Measurements from ENCODE around the gene HIRIP3. TPM values are rescaled to one million over a fixed set of nuclear protein-coding genes. Genes with fewer than 3 reads are reported as not detected.

Gene HIRIP3
- total and polyA plus RNA-seq, 2 of the 8 experiments (the other 6 are each of a cell fraction or from before 2014, with no cell fraction given), result 11.9 to 18.5 TPM

DNA sequence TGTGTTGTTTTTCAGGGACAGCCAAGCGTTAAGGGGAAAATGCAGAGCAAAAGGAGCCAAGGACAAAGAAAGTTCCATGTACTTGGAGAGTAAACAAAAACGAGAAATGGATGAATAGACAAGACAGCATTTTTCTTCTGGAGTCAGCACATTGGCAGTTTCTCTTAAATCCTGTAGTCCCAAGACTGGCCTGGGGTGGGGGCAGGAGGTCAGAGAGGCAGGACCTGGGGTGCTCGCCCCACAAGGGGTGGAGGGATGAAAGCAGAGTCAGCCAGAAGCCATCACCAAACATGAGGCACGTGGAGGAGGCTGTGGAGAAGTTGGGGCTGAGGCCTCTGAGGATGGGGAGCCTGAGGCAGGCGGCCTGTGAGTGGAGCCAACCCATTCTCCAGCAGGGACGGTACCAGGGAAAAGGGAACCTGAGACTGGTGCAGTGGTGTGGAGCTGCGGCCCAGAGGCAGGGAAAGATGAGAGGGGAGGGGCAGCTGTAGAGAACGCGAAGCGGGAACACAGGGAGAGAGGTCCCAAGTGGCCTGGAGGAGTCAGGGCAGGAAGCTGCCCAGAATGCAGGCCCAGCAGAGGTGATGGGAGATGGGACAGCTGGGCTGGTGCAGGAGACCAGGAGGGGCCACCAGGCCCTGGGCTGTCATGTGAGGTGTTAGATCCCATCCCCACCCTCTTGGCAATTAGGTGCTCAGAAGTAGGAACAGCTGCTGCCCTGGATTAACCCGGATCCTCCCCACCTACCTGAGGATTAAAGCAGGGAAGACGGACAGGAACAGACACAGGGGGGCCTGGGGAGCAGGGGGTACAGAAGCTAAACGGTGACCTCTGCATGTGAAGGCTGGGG is 32.4 kb upstream of the HIRIP3 start:
- Histone ChIP-seq H2AFZ (ENCODE audit: low read length) (no peak overlapping the region), H2BK5ac (ENCODE audit: low read depth, low read length) (no peak overlapping the region), H3K9me3 (ENCODE audit: insufficient read depth in 2 of 2, low read depth in 1 of 2, low read length in 1 of 2) (no peaks in the 10 kb centered on the region), H3K79me1 (ENCODE audit: low read depth, low read length) (peaks cover 5% of the 10 kb centered on the region; the same call in 1 of the 2 replicates), H2BK15ac (ENCODE audit: low read length) (no peak overlapping the region), H3K27me3 (replicated peaks in 1 of 4; ENCODE audit: control insufficient read depth in 3 of 4, extremely low read depth in 1 of 4, insufficient read depth in 3 of 4, low read length in 3 of 4) (peaks cover 0 to 3% (median 1%) of the 10 kb centered on the region in 4 experiments; a peak in 2 of 7 replicates), H3K23ac (ENCODE audit: insufficient read length) (no peak overlapping the region), H3K9ac (replicated peaks in 1 of 4; ENCODE audit: extremely low read depth in 1 of 4, low read depth in 3 of 4, low read length in 3 of 4) (no peak overlapping the region), H3K14ac (ENCODE audit: insufficient read length) (no peak overlapping the region), H3K18ac (ENCODE audit: extremely low read depth, low read length) (no peak overlapping the region), H2BK120ac (replicated peaks; ENCODE audit: low read depth, low read length) (no peak overlapping the region), H3K4ac (replicated peaks; ENCODE audit: insufficient read length, low read depth, low read length) (no peak overlapping the region), H3K4me1 (replicated peaks in 1 of 4; ENCODE audit: control insufficient read depth in 3 of 4, insufficient read depth in 4 of 4, low read length in 3 of 4) (peaks cover 0 to 26% (median 19%) of the 10 kb centered on the region in 4 experiments; a peak in 6 of 7 replicates), H3K27ac (ENCODE audit: low read depth, low read length) (no peak overlapping the region), H2BK20ac (ENCODE audit: low read length) (no peak overlapping the region), H4K5ac (ENCODE audit: insufficient read length, low read depth, low read length) (no peak overlapping the region), H4K91ac (replicated peaks; ENCODE audit: insufficient read length, low read length) (no peak overlapping the region), H3K4me3 (ENCODE audit: extremely low read depth in 1 of 4, insufficient read depth in 2 of 4, low read depth in 3 of 4, low read length in 4 of 4) (no peak overlapping the region), H2BK12ac (ENCODE audit: low read depth, low read length) (no peak overlapping the region), H3K23me2 (ENCODE audit: low read depth, low read length) (peaks cover 10% of the 10 kb centered on the region; the same call in 1 of the 2 replicates), H3K4me2 (ENCODE audit: insufficient read depth in 1 of 2, low read depth in 2 of 2, low read length in 2 of 2) (peak overlapping the region in 1 of 2 experiments; percentile 84; a peak in 2 of 4 replicates), H4K20me1 (replicated peaks in 1 of 2; ENCODE audit: control insufficient read depth in 1 of 2, insufficient read depth in 2 of 2, low read length in 2 of 2) (peaks cover 12 to 16% of the 10 kb centered on the region in 2 experiments), H3K56ac (replicated peaks; ENCODE audit: insufficient read length, low read depth, low read length) (no peak overlapping the region), H4K8ac (ENCODE audit: extremely low read depth, insufficient read depth, low read length) (no peak overlapping the region), H3K36me3 (ENCODE audit: control insufficient read depth in 2 of 4, insufficient read depth in 4 of 4, low read length in 3 of 4) (peaks cover 0 to 7% (median under 1%) of the 10 kb centered on the region in 4 experiments; a peak in 2 of 8 replicates), H2AK5ac (ENCODE audit: low read depth, low read length) (no peak overlapping the region), H3K79me2 (ENCODE audit: control insufficient read depth in 1 of 2, insufficient read depth in 2 of 2, low read length in 2 of 2) (no peaks in the 10 kb centered on the region)
- FAIRE-seq (no peak), DNase-seq (ENCODE audit: low read depth in 1 of 2, low spot score in 2 of 2) (no peak)
- CTCF ChIA-PET (ENCODE audit: partially characterized antibody), result interaction anchor here (0.5 to 1.2 kb wide), 6 partner anchors 8 to 193 kb away, joined by 3 to 5 read pairs (median 3); a partner anchor contains a TSS
- 81% methylated on average over 13 of the region's 13 CpGs; no CpG with 5 or more reads in 1 of the 2 experiments for WGBS, 2 experiments (ENCODE audit: extremely low coverage in 1 of 2, insufficient coverage in 1 of 2, insufficient read length in 1 of 2, insufficient replicate concordance in 2 of 2, low coverage in 1 of 2, low lambda C conversion rate in 2 of 2, missing lambda C conversion rate in 1 of 2)
- POLR2A ChIA-PET (ENCODE audit: partially characterized antibody), result interaction anchor here (0.8 to 1.4 kb wide), 7 partner anchors 18 to 220 kb away, joined by 3 to 4 read pairs (median 3); partner anchors contain the start of genes ALDOA, PAGR1 and TBX6
- no peak for TF ChIP-seq RAD21 (IDR thresholded peaks at IDR 0.05 in 1 of 2, conservative IDR thresholded peaks at IDR 0.05 in 1 of 2; ENCODE audit: low read depth in 2 of 2, low read length in 2 of 2)
- TF ChIP-seq SIX5 (IDR thresholded peaks at IDR 0.05; ENCODE audit: low read depth, low read length), result no peak
- no peak for TF ChIP-seq NANOG (IDR thresholded peaks at IDR 0.05; ENCODE audit: insufficient read depth, low read depth, low read length, poor library complexity, severe bottlenecking)
- no peak for TF ChIP-seq HDAC2 (IDR thresholded peaks at IDR 0.05; ENCODE audit: borderline replicate concordance in 1 of 2, low read depth in 2 of 2, low read length in 2 of 2)
- no peak for TF ChIP-seq RFX5 (IDR thresholded peaks at IDR 0.05; ENCODE audit: borderline replicate concordance, low read depth, low read length)
- TF ChIP-seq EP300 (IDR thresholded peaks at IDR 0.05; ENCODE audit: borderline replicate concordance in 1 of 2, low read depth in 2 of 2, low read length in 2 of 2), result no peak
- TF ChIP-seq CREB1 (IDR thresholded peaks at IDR 0.05), result no peak
- no peak for TF ChIP-seq PHF8 (conservative IDR thresholded peaks at IDR 0.05; ENCODE audit: low read depth, low read length)
- TF ChIP-seq ASH2L (IDR thresholded peaks at IDR 0.05; ENCODE audit: low read length), result no peak
- no peak for TF ChIP-seq RXRA (IDR thresholded peaks at IDR 0.05; ENCODE audit: insufficient read depth, low read depth, low read length)
